IgD-negative memory B cell (primary cell): ENCODE results near the gene IFT80. TPM values are rescaled to one million over a fixed set of nuclear protein-coding genes. Genes with fewer than 3 reads are reported as not detected.

Experiments
- polyA plus RNA-seq: library from polyadenylated mRNA; unstranded; fragments of 300-500 nt; fragmentation: Illumina TruSeq; gene quantifications from one replicate; pipeline ENCODE4 v1.2.3, GENCODE V29; 2021

The IFT80 gene
- polyA plus RNA-seq, 1 donor from 2014 or later, result 3.8 TPM

Other genes with a start within 250 kb of the IFT80 start
- not detected for gene C3orf80, start 173.8 kb downstream of the IFT80 start, polyA plus RNA-seq
- gene SMC4, start 425 bp upstream of the IFT80 start, polyA plus RNA-seq, result 49.6 TPM
- 21.6 TPM for gene TRIM59, start 50.6 kb upstream of the IFT80 start, polyA plus RNA-seq
- 9.5 TPM for gene KPNA4, start 166.3 kb upstream of the IFT80 start, polyA plus RNA-seq